ENCODE data around the gene HSD17B12. TPM values are rescaled to one million over a fixed set of nuclear protein-coding genes. Genes with fewer than 3 reads are reported as not detected.

HSD17B12 gene
- polyA plus RNA-seq, 3 donors, result 13.3 to 35.5 (median 30.4) TPM

- Mint-ChIP-seq H3K27me3 (ENCODE audit: low read depth in 3 of 3) (peaks cover 0 to 2% (median 0%) of the 10 kb centered on the region in 3 donors), H3K27ac (no peak overlapping the region), H3K4me3 (no peak overlapping the region), H3K4me1 (no peaks in the 10 kb centered on the region), H3K36me3 (peaks cover 23 to 42% of the 10 kb centered on the region in 2 donors), H3K9me3 (peaks cover 0 to 9% (median 5%) of the 10 kb centered on the region in 7 donors)
- H3K79me2 ChIP-seq (ENCODE audit: insufficient read depth, low read length), result no peaks in the 10 kb centered on the region
- no peak overlapping the region for H3K9ac ChIP-seq (ENCODE audit: insufficient read depth, low read length, poor library complexity, severe bottlenecking)
- peaks cover 2 to 41% of the 10 kb centered on the region in 2 donors for H3K36me3 ChIP-seq (replicated peaks in 1 of 2; ENCODE audit: control insufficient read depth in 1 of 2, insufficient read depth in 2 of 2, low read length in 2 of 2)
- H3K27ac ChIP-seq (ENCODE audit: low read depth in 1 of 2, low read length in 2 of 2), result no peak overlapping the region
- no peaks in the 10 kb centered on the region for H4K20me1 ChIP-seq (ENCODE audit: insufficient read depth, low read length)
- intact Hi-C loops (cut with micrococcal nuclease), result no loop called here
- peak; percentile 62 for TF ChIP-seq CTCF (IDR thresholded peaks at IDR 0.05)
- H3K4me2 ChIP-seq (replicated peaks; ENCODE audit: extremely low read depth, low read length, poor library complexity, severe bottlenecking), result no peak overlapping the region
- no peaks in the 10 kb centered on the region for H3K4me1 ChIP-seq (ENCODE audit: control insufficient read depth in 1 of 2, insufficient read depth in 2 of 2, low read length in 2 of 2)
- H2AFZ ChIP-seq (ENCODE audit: insufficient read depth, low read depth, low read length, poor library complexity, severe bottlenecking), result no peak overlapping the region
- peak; percentile 5 to 17 (median 8) for DNase-seq
- H3K27me3 ChIP-seq (ENCODE audit: control insufficient read depth in 2 of 2, insufficient read depth in 2 of 2, low read length in 2 of 2), result no peaks in the 10 kb centered on the region
- peaks cover 0 to 4% of the 10 kb centered on the region in 2 donors for H3K9me3 ChIP-seq (replicated peaks in 1 of 2; ENCODE audit: control insufficient read depth in 1 of 2, insufficient read depth in 1 of 2, low read length in 2 of 2)
- no peak overlapping the region for H3K4me3 ChIP-seq (replicated peaks in 1 of 3; ENCODE audit: low read depth in 2 of 3, low read length in 3 of 3)
Observed at GRCh38 chr11:43802509-43802908, 122.0 kb downstream of the HSD17B12 start.

GRCh38 chr11:43803766-43804165 lies 123.2 kb downstream of the HSD17B12 start:
- H4K20me1 ChIP-seq (ENCODE audit: insufficient read depth, low read length), result no peaks in the 10 kb centered on the region
- H3K27ac ChIP-seq (ENCODE audit: low read depth in 1 of 2, low read length in 2 of 2), result no peak overlapping the region
- H3K27me3 ChIP-seq (ENCODE audit: control insufficient read depth in 2 of 2, insufficient read depth in 2 of 2, low read length in 2 of 2), result no peaks in the 10 kb centered on the region
- no peaks in the 10 kb centered on the region for H3K4me1 ChIP-seq (ENCODE audit: control insufficient read depth in 1 of 2, insufficient read depth in 2 of 2, low read length in 2 of 2)
- H3K9ac ChIP-seq (ENCODE audit: insufficient read depth, low read length, poor library complexity, severe bottlenecking), result no peak overlapping the region
- no peak for DNase-seq
- peaks cover 0 to 2% (median 0%) of the 10 kb centered on the region in 3 donors for H3K27me3 Mint-ChIP-seq (ENCODE audit: low read depth in 3 of 3)
- H3K4me2 ChIP-seq (replicated peaks; ENCODE audit: extremely low read depth, low read length, poor library complexity, severe bottlenecking), result no peak overlapping the region
- intact Hi-C loops (cut with micrococcal nuclease), result no loop called here
- H3K9me3 Mint-ChIP-seq, result peaks cover 0 to 9% (median 5%) of the 10 kb centered on the region in 7 donors
- WGBS (ENCODE audit: insufficient coverage), result no CpG with 5 or more reads among the region's 3 CpGs
- H3K36me3 ChIP-seq (replicated peaks in 1 of 2; ENCODE audit: control insufficient read depth in 1 of 2, insufficient read depth in 2 of 2, low read length in 2 of 2), result peaks cover 1 to 33% of the 10 kb centered on the region in 2 donors
- no peak overlapping the region for H3K4me3 ChIP-seq (replicated peaks in 1 of 3; ENCODE audit: low read depth in 2 of 3, low read length in 3 of 3)
- no peak for TF ChIP-seq CTCF (IDR thresholded peaks at IDR 0.05)
- no peaks in the 10 kb centered on the region for H3K79me2 ChIP-seq (ENCODE audit: insufficient read depth, low read length)
- H2AFZ ChIP-seq (ENCODE audit: insufficient read depth, low read depth, low read length, poor library complexity, severe bottlenecking), result no peak overlapping the region
- no peak overlapping the region for H3K4me3 Mint-ChIP-seq
- peaks cover 26 to 42% of the 10 kb centered on the region in 2 donors for H3K36me3 Mint-ChIP-seq
- no peak overlapping the region for H3K27ac Mint-ChIP-seq
- no peaks in the 10 kb centered on the region for H3K4me1 Mint-ChIP-seq
- H3K9me3 ChIP-seq (replicated peaks in 1 of 2; ENCODE audit: control insufficient read depth in 1 of 2, insufficient read depth in 1 of 2, low read length in 2 of 2), result peaks cover 0 to 4% of the 10 kb centered on the region in 2 donors
